HCT116 (cell line): ENCODE results near the gene PKP2. TPM values are rescaled to one million over a fixed set of nuclear protein-coding genes. Genes with fewer than 3 reads are reported as not detected.
A peak's percentile ranks its signal among the peaks of the same experiment; 100 is the strongest.

Experiments used
- ATAC-seq: fragments of 200-7000 bp; cut with Tn5 transposase; 2 replicates; pipeline ENCODE4 v1.9.1; 2020; ENCODE audit warnings: mild to moderate bottlenecking, moderate library complexity
- BruUV-seq: library from RNA; stranded (reverse); fragments of 400-500 nt; replicated peaks from 2 replicates; lab custom pipeline; 2021; lab: Mats Ljungman, UMichigan
- CTCF ChIA-PET: fragments of 300-600 bp; sonication (Branson Sonifier 250); formaldehyde crosslinking; loops from one replicate; lab custom pipeline; 2021; ENCODE audit warnings: antibody characterized with exemption; lab: Charles Lee
- POLR2A ChIA-PET: fragments of 300-600, 350-600 bp; sonication (Branson Sonifier 250); formaldehyde crosslinking; loops from one replicate; lab custom pipeline; 2021; ENCODE audit warnings: antibody characterized with exemption; lab: Charles Lee
- RAD21 ChIA-PET, 2 experiments: fragments of 300-600 bp; sonication (Branson Sonifier 250); formaldehyde crosslinking; loops; one replicate each; lab custom pipeline; 2023; ENCODE audit warnings: low total read pairs in 2 of 2; ENCODE audit not compliant: uncharacterized antibody in 2 of 2, unreplicated experiment in 2 of 2, low non-redundant PET in 1 of 2; lab: Charles Lee
- DNase-seq: peaks from one replicate; pipeline ENCODE4 v3.0.0-alpha.2; 2010; ENCODE audit warnings: low read depth, low spot score
- H2AFZ ChIP-seq: fragments of 200-600 bp; shearing (Covaris generic), sonication (generic); 2 replicates; pipeline ENCODE4 v1.6.1; 2017; ENCODE audit warnings: low read depth, mixed run types, mixed read lengths, antibody characterized with exemption, low read length; ENCODE audit not compliant: poor library complexity, severe bottlenecking
- H3K27ac ChIP-seq: 2 replicates; pipeline ENCODE4 v1.5.1; 2012; ENCODE audit warnings: low read depth, low read length
- H3K27me3 ChIP-seq: fragments of 200-600 bp; sonication (generic); 2 replicates; pipeline ENCODE4 v1.6.1; 2016; ENCODE audit warnings: mixed run types, low read length, mixed read lengths; ENCODE audit not compliant: insufficient read depth
- H3K36me3 ChIP-seq, 2 experiments: fragments of 200-500 bp in 1 of 2; fragments of 200-600 bp in 1 of 2; sonication (Bioruptor generic) in 1 of 2; sonication (generic) in 1 of 2; 2 replicates each; pipeline versions ENCODE4 v1.5.1 to v1.6.1; 2014 to 2016; ENCODE audit warnings: low read length in 2 of 2, inconsistent platforms in 1 of 2, mixed read lengths in 1 of 2, mixed run types in 1 of 2; ENCODE audit not compliant: insufficient read depth in 2 of 2, control insufficient read depth in 1 of 2
- H3K4me1 ChIP-seq, 2 experiments: fragments of 200-600 bp in 1 of 2; sonication (generic) in 1 of 2; 2 replicates each; pipeline versions ENCODE4 v1.5.1 to v1.6.1; 2012 to 2017; ENCODE audit warnings: low read length in 2 of 2, inconsistent platforms in 1 of 2, mild to moderate bottlenecking in 1 of 2, mixed read lengths in 1 of 2, mixed run types in 1 of 2, moderate library complexity in 1 of 2; ENCODE audit not compliant: insufficient read depth in 2 of 2, control insufficient read depth in 1 of 2
- H3K4me2 ChIP-seq: fragments of 200-600 bp; sonication (generic); 2 replicates; pipeline ENCODE4 v1.6.1; 2017; ENCODE audit warnings: mixed run types, low read length, mixed read lengths
- H3K4me3 ChIP-seq, 2 experiments: fragments of 200-600 bp in 1 of 2; sonication (generic) in 1 of 2; replicated peaks in 1 of 2; 2 replicates each; pipeline ENCODE4 v1.5.1; 2011 to 2016; ENCODE audit warnings: low read length in 2 of 2, control low read depth in 1 of 2, low read depth in 1 of 2, mild to moderate bottlenecking in 1 of 2, mixed read lengths in 1 of 2, mixed run types in 1 of 2
- H3K79me2 ChIP-seq: fragments of 200-600 bp; sonication (generic); 2 replicates; pipeline ENCODE4 v1.6.1; 2017; ENCODE audit warnings: mild to moderate bottlenecking, mixed run types, low read length, moderate library complexity, mixed read lengths; ENCODE audit not compliant: insufficient read depth
- H3K9ac ChIP-seq: fragments of 200-600 bp; sonication (generic); 2 replicates; pipeline ENCODE4 v1.6.1; 2016; ENCODE audit warnings: low read length, mixed read lengths
- H3K9me2 ChIP-seq: fragments of 200-600 bp; sonication (generic), shearing (Covaris generic); 2 replicates; pipeline ENCODE4 v1.6.1; 2017; ENCODE audit warnings: mixed run types, mild to moderate bottlenecking, moderate library complexity; ENCODE audit not compliant: insufficient read depth
- H3K9me3 ChIP-seq, 2 experiments: fragments of 200-500 bp in 1 of 2; fragments of 200-600 bp in 1 of 2; sonication (Bioruptor generic) in 1 of 2; sonication (generic) in 1 of 2; 2 replicates each; pipeline ENCODE4 v1.6.1; 2014 to 2017; ENCODE audit warnings: low read length in 2 of 2, mixed read lengths in 2 of 2, inconsistent platforms in 1 of 2, low read depth in 1 of 2, mild to moderate bottlenecking in 1 of 2, mixed run types in 1 of 2, moderate library complexity in 1 of 2; ENCODE audit not compliant: control insufficient read depth in 1 of 2, insufficient read depth in 1 of 2
- H4K20me1 ChIP-seq: fragments of 200-600 bp; sonication (generic), shearing (Covaris generic); 2 replicates; pipeline ENCODE4 v1.6.1; 2017; ENCODE audit warnings: mixed run types, mild to moderate bottlenecking, moderate library complexity; ENCODE audit not compliant: insufficient read depth
- ATF3 ChIP-seq: IDR thresholded peaks from 2 replicates; pipeline ENCODE4 v1.6.1; 2012
- CBX3 ChIP-seq: IDR thresholded peaks from 2 replicates; pipeline ENCODE4 v1.6.1; 2012; ENCODE audit warnings: low read depth
- EGR1 ChIP-seq: IDR thresholded peaks from 2 replicates; pipeline ENCODE4 v1.6.1; 2012; ENCODE audit warnings: low read depth
- EZH2phosphoT487 ChIP-seq: fragments of 200-600 bp; IDR thresholded peaks from 2 replicates; pipeline ENCODE4 v1.6.1; 2018; ENCODE audit warnings: antibody characterized with exemption, borderline replicate concordance
- FOSL1 ChIP-seq: IDR thresholded peaks from 2 replicates; pipeline ENCODE4 v1.6.1; 2012; ENCODE audit warnings: low read depth
- JUND ChIP-seq: IDR thresholded peaks from 2 replicates; pipeline ENCODE4 v1.6.1; 2012
- MAX ChIP-seq: IDR thresholded peaks from 2 replicates; pipeline ENCODE4 v1.6.1; 2012
- POLR2A ChIP-seq: IDR thresholded peaks from 2 replicates; pipeline ENCODE4 v1.7.0; 2011; ENCODE audit warnings: borderline replicate concordance; ENCODE audit not compliant: insufficient read depth, insufficient read length; ENCODE audit errors: extremely low read depth
- RAD21 ChIP-seq: IDR thresholded peaks from 2 replicates; pipeline ENCODE4 v1.6.1; 2012; ENCODE audit warnings: low read depth, mild to moderate bottlenecking
- SIN3A ChIP-seq: IDR thresholded peaks from 2 replicates; pipeline ENCODE4 v1.6.1; 2012; ENCODE audit warnings: low read depth
- SRF ChIP-seq: IDR thresholded peaks from 2 replicates; pipeline ENCODE4 v1.6.1; 2012; ENCODE audit warnings: low read depth
- TCF7L2 ChIP-seq: IDR thresholded peaks from 2 replicates; pipeline ENCODE4 v1.7.0; 2011; ENCODE audit warnings: borderline replicate concordance, inconsistent platforms; ENCODE audit not compliant: insufficient read depth, insufficient read length; ENCODE audit errors: extremely low read depth
- YY1 ChIP-seq: IDR thresholded peaks from 2 replicates; pipeline ENCODE4 v1.6.1; 2011; ENCODE audit warnings: low read length, low read depth, moderate library complexity, mild to moderate bottlenecking; ENCODE audit not compliant: insufficient replicate concordance; ENCODE audit errors: extremely low read depth
- ZBTB33 ChIP-seq: IDR thresholded peaks from 2 replicates; pipeline ENCODE4 v1.6.1; 2011; ENCODE audit warnings: mild to moderate bottlenecking, low read length, moderate library complexity; ENCODE audit not compliant: insufficient replicate concordance; ENCODE audit errors: extremely low read depth
- ZFX ChIP-seq: fragments of 450-650 bp; IDR thresholded peaks from 2 replicates; pipeline ENCODE4 v1.6.1; 2017
- ZNF274 ChIP-seq: fragments of 200-500 bp; sonication (Bioruptor generic); IDR thresholded peaks from 2 replicates; pipeline ENCODE4 v1.6.1; 2014; ENCODE audit warnings: mild to moderate bottlenecking, low read depth, low read length, inconsistent platforms
- intact Hi-C: fragments of 100-400 bp; cut with micrococcal nuclease; formaldehyde crosslinking; loops from 2 replicates; pipeline ENCODE4 v1.10.0; 2022
- total RNA-seq: library from RNA; stranded (reverse); gene quantifications from one replicate; pipeline ENCODE4 v1.2.1, GENCODE V29; 2021; ENCODE audit not compliant: unreplicated experiment

PKP2 gene
- total RNA-seq, 1 experiment from 2014 or later, result 21.5 TPM

GRCh38 chr12:32891956-32892355 is 4.6 kb downstream of the PKP2 start (continued):
- TF ChIP-seq TCF7L2 (no peak), EZH2phosphoT487 (no peak), ZNF274 (no peak), POLR2A (no peak), EGR1 (no peak), MAX (no peak), SIN3A (0 out of 2 replicates have a peak, but pooled peaks have one; percentile 27), CBX3 (no peak), YY1 (no peak), FOSL1 (peak; percentile 43; the same call in 1 of the 2 replicates), ZFX (no peak), RAD21 (no peak), JUND (no peak; the same call in 1 of the 2 replicates), ZBTB33 (no peak)

- no TSS peak for BruUV-seq
- RAD21 ChIA-PET, result no interaction called here
- DNase-seq, result no peak
- no peaks in the 10 kb centered on the region for H3K27me3 ChIP-seq
- peak overlapping the region; percentile 47 for H3K9ac ChIP-seq
- peak overlapping the region; percentile 19 to 52; a peak in 3 of 4 replicates for H3K4me3 ChIP-seq
- no peaks in the 10 kb centered on the region for H3K9me2 ChIP-seq
- no peaks in the 10 kb centered on the region for H3K9me3 ChIP-seq
- no peak for ATAC-seq
- H3K36me3 ChIP-seq, result no peaks in the 10 kb centered on the region
- peak overlapping the region; percentile 83 for H3K4me2 ChIP-seq
- peak overlapping the region; percentile 72; the same call in 1 of the 2 replicates for H3K27ac ChIP-seq
- peaks cover 38% of the 10 kb centered on the region for H3K79me2 ChIP-seq
- H3K4me1 ChIP-seq, result peaks cover 38 to 63% of the 10 kb centered on the region in 2 experiments
- CTCF ChIA-PET, result no interaction called here
- POLR2A ChIA-PET, result no interaction called here
- intact Hi-C loops, result no loop called here
- TF ChIP-seq FOSL1 (no peak), EZH2phosphoT487 (no peak), YY1 (no peak), ATF3 (no peak), MAX (0 out of 2 replicates have a peak, but pooled peaks have one; percentile 16), POLR2A (no peak), SRF (0 out of 2 replicates have a peak, but pooled peaks have one; percentile 8), TCF7L2 (no peak)
- H4K20me1 ChIP-seq, result no peaks in the 10 kb centered on the region
- H2AFZ ChIP-seq, result no peak overlapping the region
These were observed 5.1 kb downstream of the PKP2 start for GRCh38 chr12:32891526-32891925.
